PC-3 (cell line): ENCODE measurements around the gene TMEM127. TPM values are rescaled to one million over a fixed set of nuclear protein-coding genes. Genes with fewer than 3 reads are reported as not detected.

Source experiments
- ATAC-seq: fragments of 200-7000 bp; cut with Tn5 transposase; 2 replicates; pipeline ENCODE4 v1.9.1; 2020; ENCODE audit warnings: mild to moderate bottlenecking, moderate library complexity
- BruUV-seq: library from RNA; stranded (reverse); fragments of 400-500 nt; replicated peaks from 2 replicates; lab custom pipeline; 2021; lab: Mats Ljungman, UMichigan
- CTCF ChIA-PET: fragments of 300-600 bp; sonication (Branson Sonifier 250); formaldehyde crosslinking; loops from one replicate; lab custom pipeline; 2022; ENCODE audit warnings: antibody characterized with exemption; lab: Charles Lee
- POLR2A ChIA-PET: fragments of 300-600 bp; sonication (Branson Sonifier 250); formaldehyde crosslinking; loops from one replicate; lab custom pipeline; 2022; ENCODE audit warnings: antibody characterized with exemption; ENCODE audit not compliant: unreplicated experiment; lab: Charles Lee
- DNase-seq: peaks from one replicate; pipeline ENCODE4 v3.0.0-alpha.2; 2015
- H2AFZ ChIP-seq: fragments of 300-600 bp; sonication (generic); 2 replicates; pipeline ENCODE4 v1.6.0; 2016; ENCODE audit warnings: antibody characterized with exemption, low read length
- H3F3A ChIP-seq: fragments of 300-600 bp; sonication (generic); one replicate; pipeline ENCODE4 v1.6.0; 2017; ENCODE audit warnings: antibody characterized with exemption, low read length, control low read depth, mild to moderate bottlenecking; ENCODE audit not compliant: unreplicated experiment
- H3K27ac ChIP-seq: fragments of 300-600 bp; sonication (generic); 2 replicates; pipeline ENCODE4 v1.5.1; 2016; ENCODE audit warnings: mild to moderate bottlenecking, low read length
- H3K27me3 ChIP-seq: fragments of 300-600 bp; sonication (generic); 2 replicates; pipeline ENCODE4 v1.6.1; 2016; ENCODE audit warnings: low read length, mixed read lengths
- H3K36me3 ChIP-seq: fragments of 300-600 bp; sonication (generic); 2 replicates; pipeline ENCODE4 v1.6.1; 2016; ENCODE audit warnings: low read depth, mixed run types, low read length, mixed read lengths
- H3K4me1 ChIP-seq: fragments of 300-600 bp; sonication (generic); 2 replicates; pipeline ENCODE4 v1.5.1; 2016; ENCODE audit warnings: low read length; ENCODE audit not compliant: insufficient read depth
- H3K4me2 ChIP-seq: fragments of 300-600 bp; sonication (generic); 2 replicates; pipeline ENCODE4 v1.6.0; 2016; ENCODE audit warnings: low read length
- H3K4me3 ChIP-seq: fragments of 300-600 bp; sonication (generic); 2 replicates; pipeline ENCODE4 v1.5.1; 2016; ENCODE audit warnings: mild to moderate bottlenecking, low read length, mixed read lengths
- H3K79me2 ChIP-seq: fragments of 300-600 bp; sonication (generic); 2 replicates; pipeline ENCODE4 v1.6.1; 2017; ENCODE audit warnings: low read length, mixed read lengths
- H3K9ac ChIP-seq: fragments of 300-600 bp; sonication (generic); 2 replicates; pipeline ENCODE4 v1.6.0; 2016; ENCODE audit warnings: mild to moderate bottlenecking, low read length
- H3K9me2 ChIP-seq: fragments of 300-600 bp; sonication (generic); replicated peaks from 2 replicates; pipeline ENCODE4 v1.6.1; 2016; ENCODE audit warnings: mixed run types, low read length, mixed read lengths
- H3K9me3 ChIP-seq: fragments of 300-600 bp; sonication (generic); 2 replicates; pipeline ENCODE4 v1.6.1; 2016; ENCODE audit warnings: low read length, mixed read lengths
- H4K20me1 ChIP-seq: fragments of 300-600 bp; sonication (generic); 2 replicates; pipeline ENCODE4 v1.6.1; 2016; ENCODE audit warnings: low read length, mixed read lengths
- EZH2 ChIP-seq: fragments of 300-600 bp; sonication (generic); IDR thresholded peaks from one replicate; pipeline ENCODE4 v1.6.1; 2017; ENCODE audit warnings: antibody characterized with exemption, mild to moderate bottlenecking, low read length; ENCODE audit not compliant: unreplicated experiment
- EZH2phosphoT487 ChIP-seq: fragments of 300-600 bp; sonication (generic); IDR thresholded peaks from 2 replicates; pipeline ENCODE4 v1.6.1; 2018; ENCODE audit warnings: mild to moderate bottlenecking, antibody characterized with exemption, low read length, borderline replicate concordance
- intact Hi-C: fragments of 100-400 bp; cut with micrococcal nuclease; formaldehyde crosslinking; loops from 2 replicates; pipeline ENCODE4 v1.9.0; 2023
- total RNA-seq: library from RNA; depleted of rRNA; stranded (reverse); fragments of >200 nt; gene quantifications from 2 replicates; pipeline ENCODE4 v1.2.3, GENCODE V29; 2014; rRNA removed
- TF ChIP-seq, protein P1 (sequence below): fragments of 300-600 bp; sonication (generic); conservative IDR thresholded peaks from 2 replicates; pipeline ENCODE4 v1.5.1; 2017; ENCODE audit warnings: antibody characterized with exemption, low read depth, mild to moderate bottlenecking, low read length

Gene TMEM127
- total RNA-seq, 1 experiment from 2014 or later: 31.9 TPM

DNA sequence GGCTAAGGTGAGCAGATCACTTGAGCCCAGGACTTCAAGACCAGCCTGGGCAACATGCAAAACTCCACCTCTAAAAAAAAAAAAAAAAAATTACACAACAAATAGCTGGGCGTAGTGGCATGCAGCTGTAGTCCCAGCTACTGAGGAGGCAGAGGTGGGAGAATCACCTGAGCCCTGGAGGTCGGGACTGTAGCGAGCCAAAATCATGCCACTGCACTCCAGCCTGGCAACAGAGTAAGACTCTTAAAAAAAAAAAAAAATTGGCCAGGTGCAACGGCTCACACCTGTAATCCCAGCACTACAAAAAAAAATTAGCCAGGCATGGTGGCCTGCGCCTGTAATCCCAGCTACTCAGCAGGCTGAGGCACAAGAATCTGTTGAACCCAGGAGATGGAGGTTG is 64.5 kb downstream of the TMEM127 start:
- Histone ChIP-seq H3K27ac (no peak overlapping the region), H3K4me1 (peaks cover 13% of the 10 kb centered on the region), H3K9me2 (no peaks in the 10 kb centered on the region), H3K79me2 (peaks cover 99% of the 10 kb centered on the region), H3F3A (no peaks in the 10 kb centered on the region), H3K36me3 (peaks cover 9% of the 10 kb centered on the region; the same call in 1 of the 2 replicates), H4K20me1 (peaks cover 84% of the 10 kb centered on the region), H3K9me3 (no peaks in the 10 kb centered on the region), H3K4me2 (no peak overlapping the region), H3K9ac (no peak overlapping the region), H3K27me3 (no peaks in the 10 kb centered on the region), H3K4me3 (no peak overlapping the region), H2AFZ (no peak overlapping the region)
- ATAC-seq (no peak), DNase-seq (no peak)
- intact Hi-C loops: no loop called here
- TF ChIP-seq, protein P1, sequence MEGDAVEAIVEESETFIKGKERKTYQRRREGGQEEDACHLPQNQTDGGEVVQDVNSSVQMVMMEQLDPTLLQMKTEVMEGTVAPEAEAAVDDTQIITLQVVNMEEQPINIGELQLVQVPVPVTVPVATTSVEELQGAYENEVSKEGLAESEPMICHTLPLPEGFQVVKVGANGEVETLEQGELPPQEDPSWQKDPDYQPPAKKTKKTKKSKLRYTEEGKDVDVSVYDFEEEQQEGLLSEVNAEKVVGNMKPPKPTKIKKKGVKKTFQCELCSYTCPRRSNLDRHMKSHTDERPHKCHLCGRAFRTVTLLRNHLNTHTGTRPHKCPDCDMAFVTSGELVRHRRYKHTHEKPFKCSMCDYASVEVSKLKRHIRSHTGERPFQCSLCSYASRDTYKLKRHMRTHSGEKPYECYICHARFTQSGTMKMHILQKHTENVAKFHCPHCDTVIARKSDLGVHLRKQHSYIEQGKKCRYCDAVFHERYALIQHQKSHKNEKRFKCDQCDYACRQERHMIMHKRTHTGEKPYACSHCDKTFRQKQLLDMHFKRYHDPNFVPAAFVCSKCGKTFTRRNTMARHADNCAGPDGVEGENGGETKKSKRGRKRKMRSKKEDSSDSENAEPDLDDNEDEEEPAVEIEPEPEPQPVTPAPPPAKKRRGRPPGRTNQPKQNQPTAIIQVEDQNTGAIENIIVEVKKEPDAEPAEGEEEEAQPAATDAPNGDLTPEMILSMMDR: no peak
- TF ChIP-seq EZH2phosphoT487 (no peak), EZH2 (no peak)
- BruUV-seq: no TSS peak
- ChIA-PET POLR2A (interaction anchor here (0.6 kb wide), 1 partner anchor 155 kb away, joined by 10 read pairs; no protein-coding TSS in a partner anchor), CTCF (interaction anchor here (1.0 kb wide), 1 partner anchor 66 kb away, joined by 4 read pairs; no protein-coding TSS in a partner anchor)

- Histone ChIP-seq H3K9me3 (no peaks in the 10 kb centered on the region), H3K27ac (no peak overlapping the region), H3K4me2 (no peak overlapping the region), H3K36me3 (peaks cover 22% of the 10 kb centered on the region), H3K27me3 (no peaks in the 10 kb centered on the region), H3K4me1 (0 out of 2 replicates have a peak, but pooled peaks cover 13% of the 10 kb centered on the region), H3K4me3 (no peak overlapping the region), H2AFZ (no peak overlapping the region), H3K9ac (no peak overlapping the region), H3K79me2 (peaks cover 98% of the 10 kb centered on the region), H3K9me2 (no peaks in the 10 kb centered on the region), H4K20me1 (peaks cover 67% of the 10 kb centered on the region), H3F3A (no peaks in the 10 kb centered on the region)
- ATAC-seq (no peak), DNase-seq (no peak)
- CTCF ChIA-PET: no interaction called here
- POLR2A ChIA-PET: no interaction called here
- no peak for TF ChIP-seq EZH2phosphoT487
- no peak for TF ChIP-seq EZH2
- TF ChIP-seq, protein P1: no peak
- intact Hi-C loops: no loop called here
- BruUV-seq: no TSS peak
Measured at GRCh38 chr2:96198921-96199320, 66.9 kb downstream of the TMEM127 start.

Other genes starting within 250 kb of the TMEM127 start
- not detected in 2 replicates for gene GPAT2, start 231.1 kb downstream of the TMEM127 start, total RNA-seq
- 0.12 TPM in 1 of 2 replicates, not detected in the other for gene ADRA2B, start 149.4 kb downstream of the TMEM127 start, total RNA-seq
- not detected in 2 replicates for gene ASTL, start 127.5 kb downstream of the TMEM127 start, total RNA-seq
- 6.9 and 16.7 TPM in 2 replicates for gene DUSP2, start 120.6 kb downstream of the TMEM127 start, total RNA-seq
- 164 and 169 TPM in 2 replicates for gene STARD7, start 57.2 kb downstream of the TMEM127 start, total RNA-seq
- 124 and 130 TPM in 2 replicates for gene CIAO1, start 228 bp upstream of the TMEM127 start, total RNA-seq
- gene SNRNP200, start 39.5 kb upstream of the TMEM127 start, total RNA-seq: 77.8 and 124 TPM in 2 replicates
- gene ITPRIPL1, start 59.3 kb upstream of the TMEM127 start, total RNA-seq: not detected in 2 replicates
- gene NCAPH, start 69.8 kb upstream of the TMEM127 start, total RNA-seq: 85.5 and 89.6 TPM in 2 replicates
- gene NEURL3, start 239.4 kb upstream of the TMEM127 start, total RNA-seq: 0.18 and 0.40 TPM in 2 replicates